Loucy (cell line): ENCODE data around the gene ASH1L.
"Not testable (repeated sequence)": the region's sequence is repeated elsewhere in the genome, so short reads cannot be mapped to it uniquely, and the experiment has no call there.

Experiments
- H2AFZ ChIP-seq: fragments of 200-600 bp; sonication (generic); 2 replicates; pipeline ENCODE4 v1.6.0; 2016; ENCODE audit warnings: antibody characterized with exemption, mild to moderate bottlenecking, low read length, moderate library complexity
- H3F3A ChIP-seq: fragments of 200-600 bp; 2 replicates; pipeline ENCODE4 v1.6.0; 2016; ENCODE audit warnings: antibody characterized with exemption, low read depth, mild to moderate bottlenecking
- H3K27me3 ChIP-seq: fragments of 200-600 bp; sonication (generic); 2 replicates; pipeline ENCODE4 v1.6.1; 2014; ENCODE audit warnings: low read length, mild to moderate bottlenecking; ENCODE audit not compliant: insufficient read depth, poor library complexity, severe bottlenecking
- H3K36me3 ChIP-seq: fragments of 200-600 bp; sonication (generic); 2 replicates; pipeline ENCODE4 v1.6.1; 2016; ENCODE audit warnings: low read length; ENCODE audit not compliant: insufficient read depth
- H3K4me1 ChIP-seq: fragments of 200-600 bp; sonication (generic); 2 replicates; pipeline ENCODE4 v1.5.1; 2014; ENCODE audit warnings: low read length, mild to moderate bottlenecking; ENCODE audit not compliant: insufficient read depth, poor library complexity, severe bottlenecking
- H3K4me2 ChIP-seq: fragments of 200-600 bp; sonication (generic); 2 replicates; pipeline ENCODE4 v1.6.0; 2014; ENCODE audit warnings: antibody characterized with exemption, low read length, low read depth, mild to moderate bottlenecking; ENCODE audit not compliant: poor library complexity, severe bottlenecking
- H3K4me3 ChIP-seq: fragments of 200-600 bp; sonication (generic); 2 replicates; pipeline ENCODE4 v1.5.1; 2014; ENCODE audit warnings: low read length, mild to moderate bottlenecking, mixed read lengths; ENCODE audit not compliant: poor library complexity, severe bottlenecking
- H3K79me2 ChIP-seq: fragments of 200-600 bp; sonication (generic); 2 replicates; pipeline ENCODE4 v1.6.1; 2014; ENCODE audit warnings: low read length; ENCODE audit not compliant: insufficient read depth
- H3K9ac ChIP-seq: fragments of 200-600 bp; sonication (generic); 2 replicates; pipeline ENCODE4 v1.6.0; 2014; ENCODE audit warnings: mild to moderate bottlenecking, low read depth, low read length, moderate library complexity; ENCODE audit not compliant: poor library complexity, severe bottlenecking
- H3K9me2 ChIP-seq: fragments of 200-600 bp; sonication (generic); replicated peaks from 2 replicates; pipeline ENCODE4 v1.6.1; 2016; ENCODE audit warnings: low read depth, low read length, mixed read lengths
- H3K9me3 ChIP-seq: fragments of 200-600 bp; sonication (generic); 2 replicates; pipeline ENCODE4 v1.6.1; 2014; ENCODE audit warnings: mild to moderate bottlenecking, antibody characterized with exemption, low read length, low read depth; ENCODE audit not compliant: insufficient read depth
- H4K20me1 ChIP-seq: fragments of 200-600 bp; sonication (generic); 2 replicates; pipeline ENCODE4 v1.6.0; 2014; ENCODE audit warnings: antibody characterized with exemption, low read length, mild to moderate bottlenecking; ENCODE audit not compliant: insufficient read depth, poor library complexity, severe bottlenecking
- EZH2phosphoT487 ChIP-seq: fragments of 200-600 bp; IDR thresholded peaks from 2 replicates; pipeline ENCODE4 v1.6.1; 2018; ENCODE audit warnings: antibody characterized with exemption, mild to moderate bottlenecking, moderate library complexity, borderline replicate concordance
- TF ChIP-seq, protein P1 (sequence below): fragments of 200-600 bp; sonication (generic); conservative IDR thresholded peaks from 2 replicates; pipeline ENCODE4 v1.5.1; 2014; ENCODE audit warnings: mild to moderate bottlenecking, antibody characterized with exemption, low read length

Gene ASH1L, protein sequence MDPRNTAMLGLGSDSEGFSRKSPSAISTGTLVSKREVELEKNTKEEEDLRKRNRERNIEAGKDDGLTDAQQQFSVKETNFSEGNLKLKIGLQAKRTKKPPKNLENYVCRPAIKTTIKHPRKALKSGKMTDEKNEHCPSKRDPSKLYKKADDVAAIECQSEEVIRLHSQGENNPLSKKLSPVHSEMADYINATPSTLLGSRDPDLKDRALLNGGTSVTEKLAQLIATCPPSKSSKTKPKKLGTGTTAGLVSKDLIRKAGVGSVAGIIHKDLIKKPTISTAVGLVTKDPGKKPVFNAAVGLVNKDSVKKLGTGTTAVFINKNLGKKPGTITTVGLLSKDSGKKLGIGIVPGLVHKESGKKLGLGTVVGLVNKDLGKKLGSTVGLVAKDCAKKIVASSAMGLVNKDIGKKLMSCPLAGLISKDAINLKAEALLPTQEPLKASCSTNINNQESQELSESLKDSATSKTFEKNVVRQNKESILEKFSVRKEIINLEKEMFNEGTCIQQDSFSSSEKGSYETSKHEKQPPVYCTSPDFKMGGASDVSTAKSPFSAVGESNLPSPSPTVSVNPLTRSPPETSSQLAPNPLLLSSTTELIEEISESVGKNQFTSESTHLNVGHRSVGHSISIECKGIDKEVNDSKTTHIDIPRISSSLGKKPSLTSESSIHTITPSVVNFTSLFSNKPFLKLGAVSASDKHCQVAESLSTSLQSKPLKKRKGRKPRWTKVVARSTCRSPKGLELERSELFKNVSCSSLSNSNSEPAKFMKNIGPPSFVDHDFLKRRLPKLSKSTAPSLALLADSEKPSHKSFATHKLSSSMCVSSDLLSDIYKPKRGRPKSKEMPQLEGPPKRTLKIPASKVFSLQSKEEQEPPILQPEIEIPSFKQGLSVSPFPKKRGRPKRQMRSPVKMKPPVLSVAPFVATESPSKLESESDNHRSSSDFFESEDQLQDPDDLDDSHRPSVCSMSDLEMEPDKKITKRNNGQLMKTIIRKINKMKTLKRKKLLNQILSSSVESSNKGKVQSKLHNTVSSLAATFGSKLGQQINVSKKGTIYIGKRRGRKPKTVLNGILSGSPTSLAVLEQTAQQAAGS (N-terminal part only)

DNA sequence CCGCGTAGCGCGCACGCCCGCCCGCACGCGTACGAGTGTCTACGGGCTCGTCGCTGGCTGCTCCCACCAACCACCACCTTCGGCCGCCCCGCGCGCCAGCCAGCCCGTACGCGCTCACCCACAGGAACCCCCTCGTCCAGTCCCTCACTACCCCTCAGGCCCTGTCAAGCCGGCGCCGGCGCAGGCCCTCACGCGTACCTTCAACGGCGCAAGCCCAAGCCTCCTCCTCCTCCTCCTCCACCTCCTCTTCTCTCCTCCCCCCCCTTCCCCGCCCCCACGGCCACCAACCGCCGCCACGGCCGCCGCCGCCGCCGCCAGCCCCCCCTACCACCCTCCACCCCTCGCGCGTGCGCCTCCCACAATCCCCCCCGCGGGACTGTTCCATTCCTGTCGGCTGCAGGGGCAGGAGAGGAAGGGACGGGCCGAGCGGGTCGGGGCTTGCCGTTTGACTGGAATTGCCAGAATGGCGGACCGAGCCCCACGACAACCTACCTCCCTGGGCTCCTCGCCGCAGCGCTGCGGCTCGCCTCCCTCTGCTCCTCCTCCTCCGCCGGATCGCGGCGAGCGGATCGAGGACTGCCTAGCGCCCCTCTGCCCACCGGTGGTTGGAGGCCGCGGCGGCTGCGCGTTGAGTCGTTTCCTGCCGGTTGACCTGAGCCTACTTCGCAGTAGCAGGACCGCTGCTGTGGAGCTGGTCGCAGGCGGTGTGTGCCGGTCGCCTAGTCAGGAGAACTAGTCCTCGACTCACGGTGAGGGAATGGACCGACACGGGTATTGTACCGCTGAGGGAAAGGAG is at the start of gene ASH1L:
ASH1L (minus strand) TSS at position 223 of the 796 bp plus-strand sequence. CDS start 41,284 bp downstream, outside the sequence.
- peak within 1 kb of the TSS; percentile 73 for H3K4me2 ChIP-seq
- H3K9me2 ChIP-seq: no peaks in the 10 kb centered on the region
- H3F3A ChIP-seq: peaks cover 5% of the 10 kb centered on the region; the same call in 1 of the 2 replicates
- peaks cover 46% of the 10 kb centered on the region for H4K20me1 ChIP-seq
- H3K4me3 ChIP-seq: peak within 1 kb of the TSS; percentile 76
- H3K79me2 ChIP-seq: peaks cover 84% of the 10 kb centered on the region
- peak within 1 kb of the TSS; percentile 96 for H2AFZ ChIP-seq
- H3K9ac ChIP-seq: peak within 1 kb of the TSS; percentile 98
- H3K36me3 ChIP-seq: no peaks in the 10 kb centered on the region
- peaks cover 28% of the 10 kb centered on the region for H3K4me1 ChIP-seq
- H3K27me3 ChIP-seq: no peaks in the 10 kb centered on the region
- TF ChIP-seq, protein P1, sequence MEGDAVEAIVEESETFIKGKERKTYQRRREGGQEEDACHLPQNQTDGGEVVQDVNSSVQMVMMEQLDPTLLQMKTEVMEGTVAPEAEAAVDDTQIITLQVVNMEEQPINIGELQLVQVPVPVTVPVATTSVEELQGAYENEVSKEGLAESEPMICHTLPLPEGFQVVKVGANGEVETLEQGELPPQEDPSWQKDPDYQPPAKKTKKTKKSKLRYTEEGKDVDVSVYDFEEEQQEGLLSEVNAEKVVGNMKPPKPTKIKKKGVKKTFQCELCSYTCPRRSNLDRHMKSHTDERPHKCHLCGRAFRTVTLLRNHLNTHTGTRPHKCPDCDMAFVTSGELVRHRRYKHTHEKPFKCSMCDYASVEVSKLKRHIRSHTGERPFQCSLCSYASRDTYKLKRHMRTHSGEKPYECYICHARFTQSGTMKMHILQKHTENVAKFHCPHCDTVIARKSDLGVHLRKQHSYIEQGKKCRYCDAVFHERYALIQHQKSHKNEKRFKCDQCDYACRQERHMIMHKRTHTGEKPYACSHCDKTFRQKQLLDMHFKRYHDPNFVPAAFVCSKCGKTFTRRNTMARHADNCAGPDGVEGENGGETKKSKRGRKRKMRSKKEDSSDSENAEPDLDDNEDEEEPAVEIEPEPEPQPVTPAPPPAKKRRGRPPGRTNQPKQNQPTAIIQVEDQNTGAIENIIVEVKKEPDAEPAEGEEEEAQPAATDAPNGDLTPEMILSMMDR: no peak
- no peak for TF ChIP-seq EZH2phosphoT487
- no peaks in the 10 kb centered on the region for H3K9me3 ChIP-seq

DNA sequence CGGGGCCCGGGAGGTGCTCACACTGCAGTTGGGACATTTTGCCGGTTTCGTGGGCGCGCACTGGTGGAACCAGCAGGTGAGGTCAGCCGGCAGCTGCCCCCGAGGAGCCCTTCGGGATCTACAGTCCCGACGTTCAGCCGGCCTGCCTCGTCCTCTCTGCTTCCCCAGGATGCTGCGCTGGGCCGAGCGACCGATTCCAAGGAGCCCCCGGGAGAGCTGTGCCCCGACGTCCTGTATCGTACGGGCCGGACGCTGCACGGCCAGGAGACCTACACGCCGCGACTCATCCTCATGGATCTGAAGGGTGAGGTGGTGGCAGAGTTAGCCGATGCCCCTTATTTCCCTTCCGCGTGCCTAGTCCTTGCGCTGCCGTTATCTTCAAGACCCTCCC is 47.6 kb upstream of the ASH1L start:
- H3K27me3 ChIP-seq, H3K4me2 ChIP-seq, H3F3A ChIP-seq, H3K36me3 ChIP-seq, H3K9me2 ChIP-seq, H4K20me1 ChIP-seq, H3K79me2 ChIP-seq, H3K4me1 ChIP-seq, H2AFZ ChIP-seq, H3K9me3 ChIP-seq, H3K9ac ChIP-seq: not testable (repeated sequence)
- peak overlapping the region; percentile 73 for H3K4me3 ChIP-seq

DNA sequence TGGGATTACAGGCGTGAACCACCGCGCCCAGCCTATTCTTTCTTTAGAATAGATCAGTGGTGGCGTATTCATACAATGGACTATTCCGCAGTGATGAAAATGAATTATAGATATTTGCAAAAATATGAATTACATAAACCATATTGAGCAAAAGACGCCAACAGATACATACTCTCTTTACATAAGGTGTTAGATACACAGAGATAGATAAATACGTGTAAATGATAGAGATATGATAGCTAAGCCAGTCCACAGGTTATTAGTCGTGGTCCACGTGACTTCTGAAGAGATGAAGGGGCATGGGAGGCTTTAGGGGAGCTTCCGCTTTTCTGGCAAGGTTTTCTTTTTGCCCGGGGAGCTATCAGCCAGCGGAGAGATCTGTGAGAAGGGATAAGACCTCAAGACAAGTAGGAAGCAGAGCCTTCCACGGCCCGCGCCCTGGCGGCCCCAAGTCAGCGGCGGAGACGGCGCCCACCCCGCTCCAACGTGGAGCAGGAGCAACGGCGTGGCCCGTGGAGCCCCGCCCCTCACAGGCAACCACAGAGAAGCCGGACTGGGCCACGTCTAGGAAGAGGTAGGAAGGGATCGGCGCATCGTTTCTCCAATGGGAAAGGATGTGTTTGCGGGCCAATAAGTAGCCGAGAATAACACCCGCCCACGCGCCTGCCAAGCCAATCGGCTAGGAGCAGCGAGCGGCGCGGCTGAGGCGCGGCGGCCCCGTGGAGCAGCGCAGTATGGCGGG is 47.1 kb upstream of the ASH1L start, which contains the start of gene MSTO1:
MSTO1 (plus strand) TSS at position 704 of the 742 bp plus-strand sequence; CDS start at position 735, 31 bp downstream.
- Histone ChIP-seq H3K9me3 (no peaks in the 10 kb centered on the region), H3K36me3 (0 out of 2 replicates have a peak, but pooled peaks cover 3% of the 10 kb centered on the region), H3K9ac (peak within 1 kb of the TSS; percentile 69), H3K79me2 (no peaks in the 10 kb centered on the region), H2AFZ (peak within 1 kb of the TSS; percentile 76), H3K4me3 (peak within 1 kb of the TSS; percentile 73), H3K4me2 (peak within 1 kb of the TSS; percentile 61), H3K4me1 (no peaks in the 10 kb centered on the region), H4K20me1 (no peaks in the 10 kb centered on the region), H3F3A (no peaks in the 10 kb centered on the region), H3K27me3 (no peaks in the 10 kb centered on the region), H3K9me2 (no peaks in the 10 kb centered on the region)
- TF ChIP-seq, protein P1: no peak
- TF ChIP-seq EZH2phosphoT487: no peak
